PC-3 (cell line): ENCODE results near the gene RPS8. TPM values are rescaled to one million over a fixed set of nuclear protein-coding genes. Genes with fewer than 3 reads are reported as not detected.

Experiments used
- total RNA-seq: library from RNA; depleted of rRNA; stranded (reverse); fragments of >200 nt; gene quantifications from 2 replicates; pipeline ENCODE4 v1.2.3, GENCODE V29; 2014; rRNA removed

Gene RPS8
- total RNA-seq, 1 experiment from 2014 or later, result 1,663 TPM

Other genes with a start within 250 kb of the RPS8 start
- 9.3 and 12.0 TPM in 2 replicates for gene TMEM53, start 101.1 kb upstream of the RPS8 start, total RNA-seq
- gene ARMH1, start 100.8 kb upstream of the RPS8 start, total RNA-seq, result 0.15 TPM in 1 of 2 replicates, not detected in the other
- gene RNU5D-1, start 44.4 kb upstream of the RPS8 start, total RNA-seq, result not detected in 2 replicates
- 98.7 and 121 TPM in 2 replicates for gene KIF2C, start 35.7 kb upstream of the RPS8 start, total RNA-seq
- not detected in 2 replicates for gene BEST4, start 12.6 kb downstream of the RPS8 start, total RNA-seq
- 38.9 and 44.0 TPM in 2 replicates for gene PLK3, start 24.8 kb downstream of the RPS8 start, total RNA-seq
- gene DYNLT4, start 31.8 kb downstream of the RPS8 start, total RNA-seq, result 2.0 and 3.4 TPM in 2 replicates
- 0.58 and 4.3 TPM in 2 replicates for gene BTBD19, start 33.0 kb downstream of the RPS8 start, total RNA-seq
- 0.12 TPM in 1 of 2 replicates, not detected in the other for gene PTCH2, start 67.7 kb downstream of the RPS8 start, total RNA-seq
- gene EIF2B3, start 211.1 kb downstream of the RPS8 start, total RNA-seq, result 37.1 and 38.9 TPM in 2 replicates
- gene HECTD3, start 235.8 kb downstream of the RPS8 start, total RNA-seq, result 25.3 and 32.8 TPM in 2 replicates
- gene UROD, start 236.7 kb downstream of the RPS8 start, total RNA-seq, result 167 and 168 TPM in 2 replicates